Metanephros (tissue), 2 donors: ENCODE data around the gene TCP1. TPM values are rescaled to one million over a fixed set of nuclear protein-coding genes. Genes with fewer than 3 reads are reported as not detected.
A peak's percentile ranks its signal among the peaks of the same experiment; 100 is the strongest.

ENCODE experiments used
- small RNA-seq: library from RNA; depleted of rRNA; stranded (forward); fragments of <200 nt; gene quantifications from one replicate; pipeline ENCODE3, GENCODE V24; 2014; ENCODE audit warnings: low replicate concordance
- total RNA-seq: library from RNA; depleted of rRNA; stranded (reverse); fragments of >200 nt; gene quantifications from one replicate; pipeline ENCODE4 v1.2.3, GENCODE V29; 2014

Gene TCP1
- total RNA-seq, result 253 TPM

GRCh38 chr6:159789377-159790148 is at the start of gene TCP1:
Gene TCP1 (minus strand): TSS chr6:159789602. CDS start chr6:159789468, 134 bp downstream.

GRCh38 chr6:159800141-159800865 is 10.9 kb upstream of the TCP1 start, which contains the start of gene PNLDC1:
Gene PNLDC1 (plus strand): TSS chr6:159800276. CDS start chr6:159800308, 32 bp downstream.

GRCh38 chr6:159790149-159790955 is 950 bp upstream of the TCP1 start, which contains the start of gene MRPL18:
Gene MRPL18 (plus strand): TSS chr6:159790467. CDS start chr6:159790588, 121 bp downstream.

GRCh38 chr6:159761873-159762680 is 27.3 kb downstream of the TCP1 start, which contains the start of gene ACAT2:
Gene ACAT2 (plus strand): TSS chr6:159762045. CDS start chr6:159762088, 43 bp downstream.

Small RNA genes within 50 kb of the gene (small RNA-seq; reads per million reads assigned to genes)
- gene SNORA20 (49.0 reads per million, percentile 97 among the genes with 10 or more reads in this experiment), gene SNORA29 (not detected)

Other genes starting within 250 kb of the TCP1 start
- gene SOD2, start 96.4 kb downstream of the TCP1 start, total RNA-seq, result 181 TPM
- gene WTAP, start 62.1 kb downstream of the TCP1 start, total RNA-seq, result 91.0 TPM
- gene ACAT2, start 27.6 kb downstream of the TCP1 start, total RNA-seq, result 12.6 TPM
- 25.7 TPM for gene MRPL18, start 865 bp upstream of the TCP1 start, total RNA-seq
- not detected for gene PNLDC1, start 10.7 kb upstream of the TCP1 start, total RNA-seq
- not detected for gene MAS1, start 101.4 kb upstream of the TCP1 start, total RNA-seq
- gene IGF2R, start 179.5 kb upstream of the TCP1 start, total RNA-seq, result 127 TPM